A549 treated with Mapracorat at 1 μM for 4 hours (cell line): Measurements from ENCODE around the gene STAG2. TPM values are rescaled to one million over a fixed set of nuclear protein-coding genes. Genes with fewer than 3 reads are reported as not detected.

Source experiments
- total RNA-seq: library from RNA; stranded (reverse); fragments of 200-300 nt; extraction: Qiagen RNA extraction; gene quantifications from 5 replicates; pipeline ENCODE4 v1.2.3, GENCODE V29; 2022

Gene STAG2
- total RNA-seq: 23.6 to 41.3 TPM (median 34.7 TPM) in 5 replicates

GRCh38 chrX:123961268-123962005 is at the start of gene STAG2:
TSS of gene STAG2 (plus strand) at chrX:123961706. CDS start at chrX:124022628, 60,922 bp downstream.

Other genes starting within 250 kb of the STAG2 start
- 35.2 to 45.3 TPM (median 39.3 TPM) in 5 replicates for gene THOC2, start 228.7 kb upstream of the STAG2 start, total RNA-seq
- 20.7 to 31.6 TPM (median 24.6 TPM) in 5 replicates for gene XIAP, start 101.7 kb upstream of the STAG2 start, total RNA-seq